Measurements from ENCODE around the gene EGLN3. TPM values are rescaled to one million over a fixed set of nuclear protein-coding genes. Genes with fewer than 3 reads are reported as not detected.

EGLN3 gene
- total RNA-seq, 1 donor from 2014 or later, result 136 TPM

GRCh38 chr14:33899723-33900341, 51.0 kb downstream of the EGLN3 start:
- no peak for ATAC-seq
- no peak for DNase-seq (ENCODE audit: missing footprints)
- intact Hi-C loops (cut with DNase I), result no loop called here

- no peak for ATAC-seq
- no peak for DNase-seq (ENCODE audit: missing footprints)
- intact Hi-C loops (cut with DNase I), result no loop called here
Measured at GRCh38 chr14:33897878-33898535, 52.9 kb downstream of the EGLN3 start.

GRCh38 chr14:33897382-33897781, 53.5 kb downstream of the EGLN3 start:
- no peak for DNase-seq (ENCODE audit: missing footprints)
- peak; percentile 50 for ATAC-seq
- intact Hi-C loops (cut with DNase I), result no loop called here

GRCh38 chr14:33894339-33894738, 56.5 kb downstream of the EGLN3 start:
- no peak for ATAC-seq
- DNase-seq (ENCODE audit: missing footprints), result no peak
- intact Hi-C loops (cut with DNase I), result no loop called here

GRCh38 chr14:33891700-33892099, 59.2 kb downstream of the EGLN3 start:
- DNase-seq (ENCODE audit: missing footprints), result no peak
- ATAC-seq, result no peak
- intact Hi-C loops (cut with DNase I), result no loop called here

GRCh38 chr14:33884916-33885315, 66.0 kb downstream of the EGLN3 start:
- no peak for ATAC-seq
- intact Hi-C loops (cut with DNase I), result no loop called here
- DNase-seq (ENCODE audit: missing footprints), result no peak

- no peak for DNase-seq (ENCODE audit: missing footprints)
- intact Hi-C loops (cut with DNase I), result no loop called here
- no peak for ATAC-seq
Measured at GRCh38 chr14:33880330-33880729, 70.5 kb downstream of the EGLN3 start.

- ATAC-seq, result no peak
- DNase-seq (ENCODE audit: missing footprints), result no peak
- intact Hi-C loops (cut with DNase I), result no loop called here
Measured at GRCh38 chr14:33879684-33880286, 71.1 kb downstream of the EGLN3 start.

GRCh38 chr14:33876274-33876673, 74.6 kb downstream of the EGLN3 start:
- DNase-seq (ENCODE audit: missing footprints) (no peak), ATAC-seq (no peak)
- intact Hi-C loops (cut with DNase I), result no loop called here
